ENCODE measurements around the gene RIN3.

DNA sequence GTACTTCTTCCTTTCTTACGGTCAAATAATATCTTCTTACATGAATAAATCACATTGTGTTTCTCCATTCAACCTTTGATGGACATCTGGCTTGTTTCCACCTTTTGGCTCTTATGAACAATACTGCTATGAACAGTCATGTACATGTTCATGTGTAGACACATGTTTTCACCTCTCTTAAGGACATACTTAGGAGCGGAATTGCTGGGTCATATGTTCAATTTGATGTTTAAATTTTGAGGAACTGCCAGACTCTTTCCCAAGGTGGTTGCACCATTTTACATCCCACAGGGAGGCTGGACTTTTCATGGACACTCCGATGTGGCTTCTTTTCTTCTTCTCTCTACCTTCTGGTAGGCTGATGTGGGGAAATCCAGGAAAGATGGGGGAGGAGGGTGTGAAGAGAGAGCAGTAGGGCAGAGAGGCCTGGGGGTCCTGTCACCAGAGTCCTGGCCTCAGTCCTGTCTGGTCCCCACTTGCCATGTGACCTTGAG lies 218.1 kb downstream of the RIN3 start:
- TF ChIP-seq, protein P1, sequence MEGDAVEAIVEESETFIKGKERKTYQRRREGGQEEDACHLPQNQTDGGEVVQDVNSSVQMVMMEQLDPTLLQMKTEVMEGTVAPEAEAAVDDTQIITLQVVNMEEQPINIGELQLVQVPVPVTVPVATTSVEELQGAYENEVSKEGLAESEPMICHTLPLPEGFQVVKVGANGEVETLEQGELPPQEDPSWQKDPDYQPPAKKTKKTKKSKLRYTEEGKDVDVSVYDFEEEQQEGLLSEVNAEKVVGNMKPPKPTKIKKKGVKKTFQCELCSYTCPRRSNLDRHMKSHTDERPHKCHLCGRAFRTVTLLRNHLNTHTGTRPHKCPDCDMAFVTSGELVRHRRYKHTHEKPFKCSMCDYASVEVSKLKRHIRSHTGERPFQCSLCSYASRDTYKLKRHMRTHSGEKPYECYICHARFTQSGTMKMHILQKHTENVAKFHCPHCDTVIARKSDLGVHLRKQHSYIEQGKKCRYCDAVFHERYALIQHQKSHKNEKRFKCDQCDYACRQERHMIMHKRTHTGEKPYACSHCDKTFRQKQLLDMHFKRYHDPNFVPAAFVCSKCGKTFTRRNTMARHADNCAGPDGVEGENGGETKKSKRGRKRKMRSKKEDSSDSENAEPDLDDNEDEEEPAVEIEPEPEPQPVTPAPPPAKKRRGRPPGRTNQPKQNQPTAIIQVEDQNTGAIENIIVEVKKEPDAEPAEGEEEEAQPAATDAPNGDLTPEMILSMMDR (IDR thresholded peaks at IDR 0.05), result no peak
- no peak for TF ChIP-seq POLR2A (IDR thresholded peaks at IDR 0.05)
